GM12875 (cell line): ENCODE data around the gene SLC9A2.

ENCODE experiments used
- H3K4me3 ChIP-seq: one replicate; pipeline ENCODE4 v1.5.1; 2011; ENCODE audit warnings: low read depth, low read length, control low read depth
- CTCF ChIP-seq: IDR thresholded peaks from 2 replicates; pipeline ENCODE4 v1.5.1; 2011; ENCODE audit warnings: low read depth, mild to moderate bottlenecking, control low read depth, inconsistent platforms, low read length, moderate library complexity, borderline replicate concordance; ENCODE audit not compliant: insufficient read depth

The SLC9A2 gene

DNA sequence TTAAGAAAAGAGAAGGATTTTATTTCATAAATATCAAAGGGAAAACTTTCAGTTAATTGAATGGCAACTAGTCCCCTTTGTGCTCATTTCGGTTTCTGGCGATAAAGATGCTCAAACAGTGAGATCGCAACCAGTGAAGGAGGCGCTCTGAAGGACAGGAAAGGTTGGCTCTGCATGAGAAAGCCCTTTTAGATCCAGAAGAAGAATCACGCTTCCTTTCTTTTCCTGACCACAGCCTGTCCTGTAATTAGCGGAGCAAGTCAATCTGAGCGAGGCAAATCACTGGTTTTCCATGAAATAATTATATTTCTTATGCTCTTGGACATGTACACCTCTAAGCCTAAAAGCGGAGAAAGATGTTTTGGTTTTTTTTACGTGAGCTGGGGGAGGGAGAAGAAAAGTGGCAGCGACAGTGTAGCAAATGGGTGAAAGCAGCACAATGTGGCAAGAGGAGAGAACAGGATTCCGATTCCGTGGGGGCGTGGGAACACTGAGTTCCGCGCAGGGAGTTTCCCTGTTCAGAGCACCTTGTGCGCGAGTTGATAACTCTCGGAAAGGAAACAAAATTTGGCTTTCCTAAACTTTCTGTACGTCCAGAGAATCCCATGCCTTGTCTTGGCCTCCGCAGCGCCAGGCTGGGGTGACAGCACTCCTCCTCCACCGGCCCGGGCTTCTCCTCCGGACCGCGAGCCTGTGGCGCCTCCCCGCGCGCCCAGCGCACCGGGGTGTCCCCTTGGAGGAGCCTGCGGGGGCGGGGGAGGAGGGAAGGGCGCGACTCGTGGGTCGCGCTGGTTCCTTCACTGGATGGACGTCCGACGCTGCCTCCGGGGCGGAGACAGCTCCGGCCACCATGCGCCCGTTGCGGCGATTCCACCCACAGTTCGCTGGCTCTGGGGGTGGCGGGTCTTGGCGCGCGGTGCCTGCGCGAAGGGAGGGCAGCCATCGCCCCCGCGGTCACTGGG is 620 bp upstream of the SLC9A2 start:
- no peak for TF ChIP-seq CTCF
- no peak overlapping the region for H3K4me3 ChIP-seq

- H3K4me3 ChIP-seq: no peak overlapping the region
- TF ChIP-seq CTCF: no peak
Measured at GRCh38 chr2:102620332-102620731, 979 bp downstream of the SLC9A2 start.

- no peak overlapping the region for H3K4me3 ChIP-seq
- TF ChIP-seq CTCF: no peak
Measured at GRCh38 chr2:102621630-102622029, 2.3 kb downstream of the SLC9A2 start.

DNA sequence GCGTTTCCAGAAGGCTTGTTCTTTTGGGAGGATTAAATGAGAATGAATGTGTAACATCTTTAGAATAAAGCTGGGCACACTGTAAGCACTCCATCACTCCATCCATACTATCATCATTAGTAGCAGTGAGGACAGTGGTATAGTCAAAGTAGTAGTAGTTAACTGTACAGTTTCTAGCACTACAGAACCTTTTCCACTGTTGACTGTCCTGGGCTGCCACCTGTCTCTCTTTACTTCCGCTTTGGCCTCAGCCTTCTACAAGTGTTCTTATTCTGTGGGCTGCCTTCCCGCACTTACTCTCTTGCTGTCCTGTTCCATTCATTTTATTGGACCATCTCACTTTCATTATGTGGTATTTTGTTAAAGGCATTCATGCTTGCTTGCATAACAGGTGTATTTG is 3.3 kb downstream of the SLC9A2 start:
- H3K4me3 ChIP-seq: no peak overlapping the region
- TF ChIP-seq CTCF: no peak

GRCh38 chr2:102630458-102630857 is 11.1 kb downstream of the SLC9A2 start:
- H3K4me3 ChIP-seq: no peak overlapping the region
- TF ChIP-seq CTCF: no peak

DNA sequence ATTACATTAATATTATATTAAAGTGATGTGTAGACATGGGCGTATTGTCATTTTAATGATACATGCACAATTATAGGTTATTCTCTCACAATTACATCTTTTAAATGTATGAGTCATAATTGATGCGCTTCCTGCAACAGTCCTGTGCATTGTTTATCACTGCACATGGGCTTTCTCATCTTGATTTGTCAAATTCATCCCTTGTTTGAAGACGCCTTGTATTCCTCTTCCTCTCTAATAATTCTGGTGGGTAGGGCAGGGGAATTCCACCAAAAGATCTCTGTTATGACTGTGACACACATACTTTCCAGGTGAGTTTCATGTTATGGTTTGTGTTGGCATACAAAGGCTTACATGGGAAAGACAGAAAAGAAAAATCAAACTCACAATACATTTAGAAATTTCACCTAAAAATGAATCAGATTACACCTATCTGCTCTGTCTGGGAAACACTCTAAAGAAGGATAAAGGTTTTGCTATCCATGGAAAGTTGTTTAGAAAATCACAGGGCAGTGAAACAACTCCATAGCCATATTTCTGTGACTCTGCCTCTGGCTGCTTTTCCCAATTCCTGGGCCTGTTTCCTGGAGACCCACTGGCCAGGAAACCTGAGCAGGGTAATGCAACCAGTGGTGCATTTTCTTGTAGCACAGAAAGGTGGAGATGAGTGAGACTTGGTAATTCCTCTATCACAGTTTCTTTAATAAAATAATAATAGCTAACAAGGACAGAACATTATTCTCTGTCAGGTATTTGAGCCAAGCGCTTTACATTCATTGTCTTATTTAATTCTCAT is 13.2 kb downstream of the SLC9A2 start:
- TF ChIP-seq CTCF: no peak
- no peak overlapping the region for H3K4me3 ChIP-seq
